ENCODE data around the gene RFTN1.

Gene RFTN1

GRCh38 chr3:16289144-16289889 is 224.2 kb downstream of the RFTN1 start:
- no peak for DNase-seq
- Histone ChIP-seq H3K4me3 (ENCODE audit: low read depth, low read length) (no peak overlapping the region), H3K4me1 (no peaks in the 10 kb centered on the region), H3K27me3 (no peaks in the 10 kb centered on the region), H3K36me3 (no peaks in the 10 kb centered on the region), H3K9me3 (no peaks in the 10 kb centered on the region)
- TF ChIP-seq, protein P1, sequence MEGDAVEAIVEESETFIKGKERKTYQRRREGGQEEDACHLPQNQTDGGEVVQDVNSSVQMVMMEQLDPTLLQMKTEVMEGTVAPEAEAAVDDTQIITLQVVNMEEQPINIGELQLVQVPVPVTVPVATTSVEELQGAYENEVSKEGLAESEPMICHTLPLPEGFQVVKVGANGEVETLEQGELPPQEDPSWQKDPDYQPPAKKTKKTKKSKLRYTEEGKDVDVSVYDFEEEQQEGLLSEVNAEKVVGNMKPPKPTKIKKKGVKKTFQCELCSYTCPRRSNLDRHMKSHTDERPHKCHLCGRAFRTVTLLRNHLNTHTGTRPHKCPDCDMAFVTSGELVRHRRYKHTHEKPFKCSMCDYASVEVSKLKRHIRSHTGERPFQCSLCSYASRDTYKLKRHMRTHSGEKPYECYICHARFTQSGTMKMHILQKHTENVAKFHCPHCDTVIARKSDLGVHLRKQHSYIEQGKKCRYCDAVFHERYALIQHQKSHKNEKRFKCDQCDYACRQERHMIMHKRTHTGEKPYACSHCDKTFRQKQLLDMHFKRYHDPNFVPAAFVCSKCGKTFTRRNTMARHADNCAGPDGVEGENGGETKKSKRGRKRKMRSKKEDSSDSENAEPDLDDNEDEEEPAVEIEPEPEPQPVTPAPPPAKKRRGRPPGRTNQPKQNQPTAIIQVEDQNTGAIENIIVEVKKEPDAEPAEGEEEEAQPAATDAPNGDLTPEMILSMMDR (IDR thresholded peaks at IDR 0.05; ENCODE audit: low read depth, low read length), result no peak

DNA sequence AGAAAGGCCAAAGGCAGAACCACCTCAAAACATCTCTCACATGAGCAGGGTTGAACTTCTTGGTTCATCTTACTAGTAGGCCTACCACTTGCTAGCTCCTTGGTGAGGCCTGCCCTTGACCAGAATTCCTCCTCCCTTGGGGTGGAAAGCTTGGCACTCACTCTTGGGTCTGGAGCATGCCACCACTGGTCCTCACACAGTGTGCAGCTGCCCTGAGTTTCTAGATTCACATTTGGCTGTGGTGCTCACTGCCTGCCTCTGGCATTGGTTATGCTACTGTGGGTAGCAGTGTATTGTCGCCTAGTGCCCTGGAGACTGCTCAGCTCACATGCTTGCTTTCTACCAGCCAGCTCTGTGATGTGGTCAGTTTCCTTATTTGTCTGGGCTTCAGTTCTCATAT is 224.8 kb downstream of the RFTN1 start:
- no peaks in the 10 kb centered on the region for H3K36me3 ChIP-seq
- H3K9me3 ChIP-seq, result no peaks in the 10 kb centered on the region
- TF ChIP-seq, protein P1 (IDR thresholded peaks at IDR 0.05; ENCODE audit: low read depth, low read length), result no peak
- no peak overlapping the region for H3K4me3 ChIP-seq (ENCODE audit: low read depth, low read length)
- H3K4me1 ChIP-seq, result no peaks in the 10 kb centered on the region
- DNase-seq, result no peak
- H3K27me3 ChIP-seq, result no peaks in the 10 kb centered on the region

DNA sequence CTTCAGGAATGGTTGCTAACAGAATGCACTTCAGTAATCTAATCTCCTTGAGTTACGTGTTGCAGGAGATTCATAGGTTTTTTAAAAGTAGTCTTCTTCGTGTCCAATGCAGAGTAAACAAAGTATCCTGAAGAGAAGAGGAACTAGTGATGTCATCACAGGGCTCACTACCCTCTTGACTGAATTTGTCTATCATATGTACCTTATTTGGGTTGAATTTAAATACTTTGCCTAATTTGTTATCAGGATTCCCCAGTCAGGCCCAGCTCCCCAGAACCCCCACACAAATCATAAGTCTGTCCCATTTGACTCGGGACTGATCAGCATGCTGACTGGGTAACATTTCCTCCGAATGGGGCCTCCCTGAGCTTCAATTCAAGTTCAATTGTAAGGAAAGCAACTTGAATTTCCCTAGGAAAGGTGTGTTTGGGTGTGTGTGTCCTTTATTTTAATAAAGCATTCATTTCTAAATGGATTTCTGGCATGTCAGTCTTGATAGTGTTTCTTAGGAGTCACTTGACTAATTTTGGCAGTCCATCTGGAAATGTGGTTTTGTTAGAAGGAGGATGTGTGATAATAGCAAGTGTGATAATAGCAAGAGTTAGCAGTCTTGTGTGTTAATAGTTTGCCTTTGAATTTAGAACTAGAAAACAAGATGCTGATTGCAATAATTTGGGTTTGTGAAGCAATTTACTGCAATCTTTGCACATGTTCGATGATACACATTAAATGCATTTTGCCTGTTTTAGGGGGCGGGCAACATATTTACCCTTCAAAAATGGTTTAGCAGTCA is 226.6 kb downstream of the RFTN1 start:
- Histone ChIP-seq H3K4me1 (no peaks in the 10 kb centered on the region), H3K36me3 (no peaks in the 10 kb centered on the region), H3K4me3 (ENCODE audit: low read depth, low read length) (no peak overlapping the region), H3K27me3 (no peaks in the 10 kb centered on the region), H3K9me3 (no peaks in the 10 kb centered on the region)
- TF ChIP-seq, protein P1 (IDR thresholded peaks at IDR 0.05; ENCODE audit: low read depth, low read length), result no peak
- no peak for DNase-seq

DNA sequence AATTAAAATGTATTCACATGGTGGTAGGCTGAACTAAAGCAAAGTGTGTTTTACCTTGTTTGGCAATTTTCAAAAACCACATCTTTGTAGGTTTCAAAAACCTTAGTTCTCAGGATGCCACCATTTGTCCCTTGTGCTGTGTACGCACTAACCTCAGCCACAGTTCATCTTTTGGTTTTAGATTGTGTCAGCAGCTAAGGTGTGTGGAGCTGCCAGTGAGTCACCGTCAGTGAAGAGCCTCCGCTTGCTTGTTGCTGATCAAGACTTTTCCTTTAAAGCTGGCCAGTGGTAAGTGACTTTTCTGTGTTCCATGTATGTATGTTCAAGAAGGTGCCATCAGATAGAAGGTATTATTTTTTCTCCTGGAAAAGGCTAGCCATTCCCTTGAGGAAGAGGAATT is 227.3 kb downstream of the RFTN1 start:
- H3K4me3 ChIP-seq (ENCODE audit: low read depth, low read length), result no peak overlapping the region
- DNase-seq, result no peak
- no peaks in the 10 kb centered on the region for H3K36me3 ChIP-seq
- no peaks in the 10 kb centered on the region for H3K4me1 ChIP-seq
- TF ChIP-seq, protein P1 (IDR thresholded peaks at IDR 0.05; ENCODE audit: low read depth, low read length), result no peak
- no peaks in the 10 kb centered on the region for H3K9me3 ChIP-seq
- no peaks in the 10 kb centered on the region for H3K27me3 ChIP-seq

GRCh38 chr3:16284633-16285032 is 228.9 kb downstream of the RFTN1 start:
- no peaks in the 10 kb centered on the region for H3K9me3 ChIP-seq
- no peaks in the 10 kb centered on the region for H3K4me1 ChIP-seq
- H3K4me3 ChIP-seq (ENCODE audit: low read depth, low read length), result no peak overlapping the region
- no peaks in the 10 kb centered on the region for H3K27me3 ChIP-seq
- no peaks in the 10 kb centered on the region for H3K36me3 ChIP-seq
- DNase-seq, result no peak
- TF ChIP-seq, protein P1 (IDR thresholded peaks at IDR 0.05; ENCODE audit: low read depth, low read length), result no peak

GRCh38 chr3:16280671-16281070 is 232.8 kb downstream of the RFTN1 start:
- H3K36me3 ChIP-seq, result no peaks in the 10 kb centered on the region
- DNase-seq, result no peak
- TF ChIP-seq, protein P1 (IDR thresholded peaks at IDR 0.05; ENCODE audit: low read depth, low read length), result no peak

More at GRCh38 chr3:16280671-16281070, 232.8 kb downstream of the RFTN1 start:
- Histone ChIP-seq H3K4me3 (ENCODE audit: low read depth, low read length) (no peak overlapping the region), H3K27me3 (no peaks in the 10 kb centered on the region), H3K9me3 (no peaks in the 10 kb centered on the region), H3K4me1 (no peaks in the 10 kb centered on the region)
